ENCODE measurements around the gene EIF4H. TPM values are rescaled to one million over a fixed set of nuclear protein-coding genes. Genes with fewer than 3 reads are reported as not detected.
"Not testable (repeated sequence)": the region's sequence is repeated elsewhere in the genome, so short reads cannot be mapped to it uniquely, and the experiment has no call there.

EIF4H gene
- total and polyA plus RNA-seq, 4 donors = 125 to 250 (median 223) TPM

- Histone ChIP-seq H3K27ac (ENCODE audit: low read depth in 1 of 2, low read length in 1 of 2) (no peak overlapping the region), H3K9ac (ENCODE audit: insufficient read depth in 1 of 2, low read length in 2 of 2) (no peak overlapping the region), H3K9me3 (ENCODE audit: control insufficient read depth in 4 of 4, insufficient read depth in 3 of 4, low read length in 3 of 4) (no peaks in the 10 kb centered on the region), H3K4me1 (ENCODE audit: control insufficient read depth in 5 of 5, insufficient read depth in 5 of 5, low read length in 5 of 5) (no peaks in the 10 kb centered on the region), H3K36me3 (ENCODE audit: control insufficient read depth in 4 of 4, insufficient read depth in 4 of 4, low read length in 4 of 4) (no peaks in the 10 kb centered on the region), H3K4me3 (no peak overlapping the region), H3K27me3 (ENCODE audit: control insufficient read depth in 3 of 3, insufficient read depth in 3 of 3, low read length in 2 of 3) (no peaks in the 10 kb centered on the region)
- ATAC-seq (ENCODE audit: insufficient read depth, low FRiP score) = no peak
- no peak for DNase-seq
- WGBS, 2 donors = 92 to 98% methylated on average over 15 of the region's 15 CpGs
- TF ChIP-seq CTCF (IDR thresholded peaks at IDR 0.05; ENCODE audit: control extremely low read depth, extremely low read depth) = no peak
Observed at GRCh38 chr7:74165867-74166593, 8.1 kb upstream of the EIF4H start.

- 90% methylated on average over 6 of the region's 6 CpGs for WGBS, 2 donors
- not testable (repeated sequence) for DNase-seq; H3K27ac ChIP-seq (ENCODE audit: low read depth in 1 of 2, low read length in 1 of 2); H3K4me3 ChIP-seq; H3K36me3 ChIP-seq (ENCODE audit: control insufficient read depth in 4 of 4, insufficient read depth in 4 of 4, low read length in 4 of 4); H3K4me1 ChIP-seq (ENCODE audit: control insufficient read depth in 5 of 5, insufficient read depth in 5 of 5, low read length in 5 of 5); H3K27me3 ChIP-seq (ENCODE audit: control insufficient read depth in 3 of 3, insufficient read depth in 3 of 3, low read length in 2 of 3); H3K9ac ChIP-seq (ENCODE audit: insufficient read depth in 1 of 2, low read length in 2 of 2); H3K9me3 ChIP-seq (ENCODE audit: control insufficient read depth in 4 of 4, insufficient read depth in 3 of 4, low read length in 3 of 4); ATAC-seq (ENCODE audit: insufficient read depth, low FRiP score)
Observed at GRCh38 chr7:74167324-74167723, 6.8 kb upstream of the EIF4H start.

GRCh38 chr7:74173074-74173473, 1.1 kb upstream of the EIF4H start:
- WGBS, 2 donors = 55 to 56% methylated on average over 14 of the region's 14 CpGs
- ATAC-seq (ENCODE audit: insufficient read depth, low FRiP score) = no peak
- Histone ChIP-seq H3K27ac (ENCODE audit: low read depth in 1 of 2, low read length in 1 of 2) (peak overlapping the region in 1 of 2 donors; percentile 43), H3K4me3 (no peak overlapping the region), H3K27me3 (ENCODE audit: control insufficient read depth in 3 of 3, insufficient read depth in 3 of 3, low read length in 2 of 3) (no peaks in the 10 kb centered on the region), H3K9me3 (ENCODE audit: control insufficient read depth in 4 of 4, insufficient read depth in 3 of 4, low read length in 3 of 4) (no peaks in the 10 kb centered on the region), H3K36me3 (ENCODE audit: control insufficient read depth in 4 of 4, insufficient read depth in 4 of 4, low read length in 4 of 4) (peaks cover 0 to 15% (median 0%) of the 10 kb centered on the region in 4 donors), H3K9ac (ENCODE audit: insufficient read depth in 1 of 2, low read length in 2 of 2) (peak overlapping the region in 1 of 2 donors; percentile 88), H3K4me1 (ENCODE audit: control insufficient read depth in 5 of 5, insufficient read depth in 5 of 5, low read length in 5 of 5) (peaks cover 3 to 27% (median 8%) of the 10 kb centered on the region in 5 donors)
- peak in 2 of 3 donors; percentile 18 to 26 for DNase-seq
- no peak for TF ChIP-seq CTCF (IDR thresholded peaks at IDR 0.05; ENCODE audit: control extremely low read depth, extremely low read depth)

GRCh38 chr7:74173491-74173865, 678 bp upstream of the EIF4H start:
- Histone ChIP-seq H3K27ac (ENCODE audit: low read depth in 1 of 2, low read length in 1 of 2) (peak overlapping the region; percentile 67 to 92), H3K9me3 (ENCODE audit: control insufficient read depth in 4 of 4, insufficient read depth in 3 of 4, low read length in 3 of 4) (no peaks in the 10 kb centered on the region), H3K4me3 (peak overlapping the region; percentile 39), H3K4me1 (ENCODE audit: control insufficient read depth in 5 of 5, insufficient read depth in 5 of 5, low read length in 5 of 5) (peaks cover 4 to 27% (median 8%) of the 10 kb centered on the region in 5 donors), H3K9ac (ENCODE audit: insufficient read depth in 1 of 2, low read length in 2 of 2) (peak overlapping the region; percentile 72 to 88), H3K36me3 (ENCODE audit: control insufficient read depth in 4 of 4, insufficient read depth in 4 of 4, low read length in 4 of 4) (peaks cover 0 to 15% (median under 1%) of the 10 kb centered on the region in 4 donors), H3K27me3 (ENCODE audit: control insufficient read depth in 3 of 3, insufficient read depth in 3 of 3, low read length in 2 of 3) (no peaks in the 10 kb centered on the region)
- 2 to 5% methylated on average over 11 of the region's 11 CpGs for WGBS, 2 donors
- no peak for TF ChIP-seq CTCF (IDR thresholded peaks at IDR 0.05; ENCODE audit: control extremely low read depth, extremely low read depth)
- DNase-seq (no peak), ATAC-seq (ENCODE audit: insufficient read depth, low FRiP score) (no peak)
